ENCODE measurements around the gene PLK1. TPM values are rescaled to one million over a fixed set of nuclear protein-coding genes. Genes with fewer than 3 reads are reported as not detected.

PLK1 gene
- total RNA-seq, 4 donors from 2014 or later: 0.88 to 2.7 (median 1.6) TPM

- H3K27me3 ChIP-seq: no peaks in the 10 kb centered on the region
- no peak overlapping the region for H3K27ac ChIP-seq
- no peak for DNase-seq
- no peaks in the 10 kb centered on the region for H3K4me1 ChIP-seq
- 95 to 97% methylated on average over 34 to 35 of the region's 36 CpGs for WGBS, 2 donors
- no peak for TF ChIP-seq POLR2A (IDR thresholded peaks at IDR 0.05)
- TF ChIP-seq, protein P1, sequence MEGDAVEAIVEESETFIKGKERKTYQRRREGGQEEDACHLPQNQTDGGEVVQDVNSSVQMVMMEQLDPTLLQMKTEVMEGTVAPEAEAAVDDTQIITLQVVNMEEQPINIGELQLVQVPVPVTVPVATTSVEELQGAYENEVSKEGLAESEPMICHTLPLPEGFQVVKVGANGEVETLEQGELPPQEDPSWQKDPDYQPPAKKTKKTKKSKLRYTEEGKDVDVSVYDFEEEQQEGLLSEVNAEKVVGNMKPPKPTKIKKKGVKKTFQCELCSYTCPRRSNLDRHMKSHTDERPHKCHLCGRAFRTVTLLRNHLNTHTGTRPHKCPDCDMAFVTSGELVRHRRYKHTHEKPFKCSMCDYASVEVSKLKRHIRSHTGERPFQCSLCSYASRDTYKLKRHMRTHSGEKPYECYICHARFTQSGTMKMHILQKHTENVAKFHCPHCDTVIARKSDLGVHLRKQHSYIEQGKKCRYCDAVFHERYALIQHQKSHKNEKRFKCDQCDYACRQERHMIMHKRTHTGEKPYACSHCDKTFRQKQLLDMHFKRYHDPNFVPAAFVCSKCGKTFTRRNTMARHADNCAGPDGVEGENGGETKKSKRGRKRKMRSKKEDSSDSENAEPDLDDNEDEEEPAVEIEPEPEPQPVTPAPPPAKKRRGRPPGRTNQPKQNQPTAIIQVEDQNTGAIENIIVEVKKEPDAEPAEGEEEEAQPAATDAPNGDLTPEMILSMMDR (IDR thresholded peaks at IDR 0.05): no peak
- no peak overlapping the region for H3K4me3 ChIP-seq (replicated peaks in 1 of 3)
- H3K36me3 ChIP-seq: peaks cover 36 to 46% of the 10 kb centered on the region in 2 donors
- no peaks in the 10 kb centered on the region for H3K9me3 ChIP-seq
- intact Hi-C loops (cut with DNase I): no loop called here
These were observed 10.9 kb downstream of the PLK1 start for GRCh38 chr16:23689442-23690187.

DNA sequence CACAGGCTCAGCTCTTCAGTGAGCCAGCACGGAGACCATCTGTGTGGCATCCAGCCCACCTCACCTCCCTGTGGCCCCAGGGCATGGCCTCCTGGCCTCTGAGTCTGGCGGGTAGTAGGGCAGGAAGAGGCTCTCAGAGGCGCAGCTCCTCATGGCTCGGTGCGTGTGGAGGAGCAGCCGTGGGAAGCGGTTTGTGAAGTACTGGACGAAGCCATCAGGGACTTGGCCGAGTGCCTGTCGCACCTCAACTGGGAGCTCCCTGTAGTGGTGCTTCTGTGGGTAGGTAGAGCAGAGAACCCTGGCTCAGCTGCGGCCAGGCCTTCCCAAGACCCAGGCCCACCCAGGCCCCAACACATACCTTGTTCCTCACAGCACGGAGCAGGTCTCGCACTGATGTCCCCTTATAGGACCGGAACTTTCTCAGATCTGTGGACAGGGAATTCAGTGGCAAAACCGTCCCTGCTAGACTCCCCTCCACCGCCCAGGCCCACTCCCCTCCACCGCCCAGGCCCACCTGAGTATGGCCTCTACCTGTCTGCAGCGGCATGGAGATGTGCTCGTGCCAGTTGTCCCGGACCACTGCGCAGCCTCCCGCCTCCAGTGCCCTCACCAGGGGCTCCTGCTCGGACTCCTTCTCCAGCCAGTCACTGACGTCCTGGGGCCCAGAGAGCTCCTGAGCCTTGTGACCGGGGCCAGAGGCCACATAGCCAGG, 12.2 kb downstream of the PLK1 start:
- Histone ChIP-seq H3K4me3 (replicated peaks in 1 of 3) (no peak overlapping the region), H3K27me3 (no peaks in the 10 kb centered on the region), H3K36me3 (peaks cover 36 to 46% of the 10 kb centered on the region in 2 donors), H3K27ac (no peak overlapping the region), H3K9me3 (no peaks in the 10 kb centered on the region), H3K4me1 (no peaks in the 10 kb centered on the region)
- WGBS, 2 donors: 80 to 81% methylated on average over 15 to 25 of the region's 25 CpGs
- DNase-seq: peak; percentile 5 to 7
- intact Hi-C loops (cut with DNase I): no loop called here
- no peak for TF ChIP-seq POLR2A (IDR thresholded peaks at IDR 0.05)
- TF ChIP-seq, protein P1 (IDR thresholded peaks at IDR 0.05): no peak

GRCh38 chr16:23691483-23692189, 12.9 kb downstream of the PLK1 start:
- Histone ChIP-seq H3K27me3 (no peaks in the 10 kb centered on the region), H3K4me3 (replicated peaks in 1 of 3) (no peak overlapping the region), H3K27ac (no peak overlapping the region), H3K4me1 (no peaks in the 10 kb centered on the region), H3K9me3 (no peaks in the 10 kb centered on the region), H3K36me3 (peaks cover 36 to 44% of the 10 kb centered on the region in 2 donors)
- intact Hi-C loops (cut with DNase I): no loop called here
- TF ChIP-seq POLR2A (IDR thresholded peaks at IDR 0.05): no peak
- TF ChIP-seq, protein P1 (IDR thresholded peaks at IDR 0.05): no peak
- 89 to 92% methylated on average over 4 to 8 of the region's 10 CpGs for whole genome bisulfite sequencing, 2 donors
- DNase-seq: no peak

DNA sequence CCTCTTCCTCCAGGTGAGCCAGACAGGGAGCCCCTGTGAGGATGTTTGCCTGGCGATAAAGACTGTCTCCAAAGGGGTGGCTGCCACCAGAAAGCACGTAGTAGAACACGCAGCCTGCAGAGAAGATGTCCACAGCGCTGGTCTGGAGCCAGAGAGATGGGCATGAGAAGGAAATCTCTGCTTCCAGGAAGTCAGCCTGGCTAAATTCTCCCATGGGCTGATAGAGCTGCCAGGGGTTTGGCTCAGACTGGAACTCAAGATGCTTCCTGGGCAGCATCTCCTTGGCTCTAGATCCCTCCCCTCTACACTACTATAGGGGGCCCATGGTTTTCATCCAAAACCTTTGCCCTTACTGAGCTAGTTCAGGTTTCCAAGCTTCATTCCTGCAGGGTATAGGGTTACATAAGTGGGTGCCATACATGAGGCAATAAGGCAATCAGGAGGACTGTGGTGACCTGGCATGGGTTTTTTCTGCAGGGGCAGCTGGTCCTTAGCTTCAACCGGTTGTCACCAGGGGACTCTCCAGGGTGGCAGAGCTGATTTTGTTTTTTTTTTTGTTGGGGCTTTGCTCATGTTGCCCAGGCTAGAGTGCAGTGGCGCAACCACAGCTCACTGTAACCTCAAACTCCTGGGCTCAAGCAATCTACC, 13.6 kb downstream of the PLK1 start:
- DNase-seq: no peak
- no peaks in the 10 kb centered on the region for H3K4me1 ChIP-seq
- TF ChIP-seq, protein P1 (IDR thresholded peaks at IDR 0.05): no peak
- H3K36me3 ChIP-seq: peaks cover 32 to 37% of the 10 kb centered on the region in 2 donors
- WGBS, 2 donors: 87 to 90% methylated on average over 5 to 6 of the region's 6 CpGs
- H3K4me3 ChIP-seq (replicated peaks in 1 of 3): no peak overlapping the region
- H3K27ac ChIP-seq: no peak overlapping the region
- intact Hi-C loops (cut with DNase I): no loop called here
- H3K27me3 ChIP-seq: no peaks in the 10 kb centered on the region
- no peaks in the 10 kb centered on the region for H3K9me3 ChIP-seq

Measured in thyroid gland (tissue), 4 donors.